HCT116 (cell line): ENCODE results near the gene PPIG. TPM values are rescaled to one million over a fixed set of nuclear protein-coding genes. Genes with fewer than 3 reads are reported as not detected.

Experiments used
- total RNA-seq: library from RNA; stranded (reverse); gene quantifications from one replicate; pipeline ENCODE4 v1.2.1, GENCODE V29; 2021; ENCODE audit not compliant: unreplicated experiment

PPIG gene
- total RNA-seq, 1 experiment from 2014 or later = 55.3 TPM

Other genes with a start within 250 kb of the PPIG start
- 0.20 TPM for gene LRP2, start 221.8 kb upstream of the PPIG start, total RNA-seq
- 4.6 TPM for gene BBS5, start 104.9 kb upstream of the PPIG start, total RNA-seq
- gene KLHL41, start 74.6 kb upstream of the PPIG start, total RNA-seq = 0.15 TPM
- gene FASTKD1, start 10.5 kb upstream of the PPIG start, total RNA-seq = 37.6 TPM
- gene CFAP210, start 110.1 kb downstream of the PPIG start, total RNA-seq = not detected
- gene PHOSPHO2, start 110.1 kb downstream of the PPIG start, total RNA-seq = 2.8 TPM
- 27.8 TPM for gene KLHL23, start 149.5 kb downstream of the PPIG start, total RNA-seq
- gene SSB, start 214.5 kb downstream of the PPIG start, total RNA-seq = 117 TPM
- 103 TPM for gene METTL5, start 240.6 kb downstream of the PPIG start, total RNA-seq
- 29.5 TPM for gene UBR3, start 243.1 kb downstream of the PPIG start, total RNA-seq